ENCODE data around the gene KCNN1.
A peak's percentile ranks its signal among the peaks of the same experiment; 100 is the strongest.

GRCh38 chr19:17951990-17952976 lies 14.6 kb upstream of the KCNN1 start:
- TF ChIP-seq ZNF883 (CRISPR knock-in tag; IDR thresholded peaks at IDR 0.05; ENCODE audit: not compliant biosample characterization): no peak
- TF ChIP-seq EZH2 (conservative IDR thresholded peaks at IDR 0.05; ENCODE audit: low read depth, low read length): 0 out of 2 replicates have a peak, but pooled peaks have one; percentile 44
- no peak for TF ChIP-seq CTCF (CRISPR knock-in tag; IDR thresholded peaks at IDR 0.05)
- TF ChIP-seq ZNF773 (CRISPR knock-in tag; IDR thresholded peaks at IDR 0.05; ENCODE audit: borderline replicate concordance): no peak
- no peak for TF ChIP-seq PRDM15 (CRISPR knock-in tag; IDR thresholded peaks at IDR 0.05)
- TF ChIP-seq MTA1 (CRISPR knock-in tag; IDR thresholded peaks at IDR 0.05; ENCODE audit: borderline replicate concordance): no peak
- no peak for TF ChIP-seq CBX2 (IDR thresholded peaks at IDR 0.05; ENCODE audit: low read depth, low read length)
- no peak for TF ChIP-seq CBX2 (CRISPR knock-in tag; IDR thresholded peaks at IDR 0.05; ENCODE audit: low read depth)
- TF ChIP-seq REST (IDR thresholded peaks at IDR 0.05; ENCODE audit: borderline replicate concordance in 1 of 2, low read depth in 1 of 2, low read length in 2 of 2): no peak
- no peak for TF ChIP-seq ZNF777 (CRISPR knock-in tag; IDR thresholded peaks at IDR 0.05)
- TF ChIP-seq TCF12 (IDR thresholded peaks at IDR 0.05): no peak
- no peak for TF ChIP-seq TCF12 (CRISPR knock-in tag; IDR thresholded peaks at IDR 0.05)
- TF ChIP-seq ZNF274 (CRISPR knock-in tag; IDR thresholded peaks at IDR 0.05): no peak
- no peak for TF ChIP-seq JUN (CRISPR knock-in tag; IDR thresholded peaks at IDR 0.05)
